Spleen (tissue), 11 donors: ENCODE data around the gene SHROOM4. TPM values are rescaled to one million over a fixed set of nuclear protein-coding genes. Genes with fewer than 3 reads are reported as not detected.

Source experiments
- DNase-seq: peaks from one replicate; pipeline ENCODE4 v3.0.0-alpha.2; 2020
- H3K27ac ChIP-seq, 8 donors: fragments of 200-600 bp; sonication (generic) in 7 of 8; 1 replicate in 4 of 8; 2 replicates in 4 of 8; pipeline versions ENCODE4 v1.5.0 to v1.8.0; 2016 to 2021; ENCODE audit warnings: inconsistent platforms in 4 of 8, mild to moderate bottlenecking in 4 of 8, moderate library complexity in 1 of 8
- H3K27me3 ChIP-seq, 7 donors: fragments of 200-600 bp; sonication (generic) in 6 of 7; replicated peaks in 1 of 7; 1 replicate in 4 of 7; 2 replicates in 3 of 7; pipeline versions ENCODE4 v1.5.0 to v1.8.0; 2016 to 2021; ENCODE audit warnings: inconsistent platforms in 3 of 7, mild to moderate bottlenecking in 1 of 7
- H3K36me3 ChIP-seq, 6 donors: fragments of 200-600 bp; sonication (generic) in 5 of 6; 1 replicate in 4 of 6; 2 replicates in 2 of 6; pipeline versions ENCODE4 v1.5.0 to v1.8.0; 2016 to 2021; ENCODE audit warnings: inconsistent platforms in 2 of 6
- H3K4me1 ChIP-seq, 6 donors: fragments of 200-600 bp; sonication (generic) in 5 of 6; 1 replicate in 3 of 6; 2 replicates in 3 of 6; pipeline versions ENCODE4 v1.5.0 to v1.8.0; 2016 to 2021; ENCODE audit warnings: inconsistent platforms in 3 of 6
- H3K4me3 ChIP-seq, 8 donors: fragments of 200-600 bp; sonication (generic) in 7 of 8; 1 replicate in 4 of 8; 2 replicates in 4 of 8; pipeline versions ENCODE4 v1.5.0 to v1.8.0; 2016 to 2021; ENCODE audit warnings: inconsistent platforms in 4 of 8, mild to moderate bottlenecking in 4 of 8, moderate library complexity in 2 of 8
- H3K9me3 ChIP-seq, 8 donors: fragments of 200-600 bp; sonication (generic) in 7 of 8; 1 replicate in 4 of 8; 2 replicates in 4 of 8; pipeline versions ENCODE4 v1.5.0 to v1.8.0; 2016 to 2021; ENCODE audit warnings: inconsistent platforms in 4 of 8
- POLR2A ChIP-seq, 3 donors: fragments of 450-650 bp; IDR thresholded peaks; one replicate each; pipeline ENCODE4 v1.5.1; 2017; ENCODE audit warnings: antibody characterized with exemption in 3 of 3, mild to moderate bottlenecking in 1 of 3
- POLR2AphosphoS5 ChIP-seq, 3 donors: sonication (generic); formaldehyde crosslinking; IDR thresholded peaks; one replicate each; pipeline ENCODE4 v1.5.1; 2017; ENCODE audit warnings: antibody characterized with exemption in 3 of 3
- WGBS, 5 donors: extraction: QIAGEN DNeasy Blood & Tissue Kit in 3 of 5; methylation state at CpG; one replicate each; pipeline versions ENCODE4 v1.1.5 to v1.1.7; 2013 to 2018; 5-methylcytosine and 5-hydroxymethylcytosine counted together
- intact Hi-C: fragments of 100-400 bp; cut with DNase I; formaldehyde crosslinking; loops from one replicate; pipeline ENCODE4 v1.15.0; 2023; ENCODE audit warnings: low total_unique reads
- polyA plus RNA-seq, 3 donors: library from polyadenylated mRNA; stranded (reverse); fragments of 200-250 nt; gene quantifications; one replicate each; pipeline ENCODE4 v1.2.1, GENCODE V29; 2013
- total RNA-seq, 7 donors: library from RNA; depleted of rRNA in 3 of 7; stranded (reverse); fragments of >200 nt in 3 of 7; fragmentation: NEBNext Ultra II Directional in 4 of 7; extraction: Animal tissue kit (Norgen Biotek cat#: 25700) in 4 of 7; gene quantifications; one replicate each; pipeline versions ENCODE4 v1.1.0 to v1.2.1, GENCODE V29; 2016 to 2021
- TF ChIP-seq, protein P1 (sequence below), 11 experiments: fragments of 200-600 bp in 7 of 11; fragments of 450-650 bp in 4 of 11; sonication (generic) in 4 of 11; IDR thresholded peaks in 8 of 11; conservative IDR thresholded peaks in 3 of 11; 1 replicate in 7 of 11; 2 replicates in 4 of 11; pipeline versions ENCODE4 v1.4.0 to v1.8.0; 2016 to 2021; ENCODE audit warnings: antibody characterized with exemption in 11 of 11, inconsistent platforms in 4 of 11, mild to moderate bottlenecking in 1 of 11
- donor health status: healthy with polysubstance abuse.
- donor health status: DM: no; HTN: no; CAD: no; lungs with moderate emphysema.
- donor health status: DM: no; HTN: no; CAD: no.
- donor health status: Bipolar disorder and iron deficiency.
- donor health status: healthy.
- donor health status: DM: no; HTN: no; CAD: no.
- donor health status: DM: yes; HTN: yes; CAD: no.

The SHROOM4 gene
- total and polyA plus RNA-seq, 10 donors: 0.24 to 4.4 (median 2.4) TPM

DNA sequence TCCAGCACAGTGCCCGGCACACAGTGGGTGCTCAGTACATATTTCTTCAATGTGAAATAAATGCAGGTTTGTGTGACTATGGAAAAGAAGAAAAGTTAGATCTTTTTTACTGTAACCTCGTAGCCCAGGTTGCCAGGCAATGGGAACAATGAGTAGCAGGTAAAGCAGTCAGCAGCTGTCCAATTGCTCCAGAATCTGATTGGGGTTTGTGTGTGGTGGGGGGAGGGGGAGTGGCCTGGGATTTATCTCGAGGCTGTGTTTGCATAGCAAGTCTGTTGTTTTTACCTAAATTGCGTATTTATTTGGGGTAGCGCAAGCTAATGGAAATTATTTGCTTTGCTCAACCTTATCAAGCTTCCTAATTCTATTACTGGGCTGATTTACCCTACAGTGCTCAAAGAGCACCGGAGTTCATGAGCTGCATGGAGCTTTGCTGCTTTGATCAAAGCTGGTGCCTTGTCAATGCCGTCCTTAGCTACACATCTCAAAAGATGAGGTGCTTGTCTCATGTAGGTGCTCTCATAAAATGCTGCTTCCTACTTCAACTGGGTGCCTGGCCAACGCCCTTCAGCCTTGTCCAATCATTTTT lies 198.3 kb downstream of the SHROOM4 start:
- no peak overlapping the region for H3K27ac ChIP-seq
- peaks cover 0 to 6% (median 0%) of the 10 kb centered on the region in 7 donors for H3K27me3 ChIP-seq
- H3K4me3 ChIP-seq: no peak overlapping the region
- H3K4me1 ChIP-seq: no peaks in the 10 kb centered on the region
- no peak for DNase-seq
- intact Hi-C loops: no loop called here
- 63 to 91% (median 80%) methylated on average over 8 of the region's 8 CpGs for WGBS, 5 donors
- H3K9me3 ChIP-seq: no peaks in the 10 kb centered on the region
- H3K36me3 ChIP-seq: no peaks in the 10 kb centered on the region
- no peak for TF ChIP-seq POLR2A (IDR thresholded peaks at IDR 0.05)
- TF ChIP-seq, protein P1, sequence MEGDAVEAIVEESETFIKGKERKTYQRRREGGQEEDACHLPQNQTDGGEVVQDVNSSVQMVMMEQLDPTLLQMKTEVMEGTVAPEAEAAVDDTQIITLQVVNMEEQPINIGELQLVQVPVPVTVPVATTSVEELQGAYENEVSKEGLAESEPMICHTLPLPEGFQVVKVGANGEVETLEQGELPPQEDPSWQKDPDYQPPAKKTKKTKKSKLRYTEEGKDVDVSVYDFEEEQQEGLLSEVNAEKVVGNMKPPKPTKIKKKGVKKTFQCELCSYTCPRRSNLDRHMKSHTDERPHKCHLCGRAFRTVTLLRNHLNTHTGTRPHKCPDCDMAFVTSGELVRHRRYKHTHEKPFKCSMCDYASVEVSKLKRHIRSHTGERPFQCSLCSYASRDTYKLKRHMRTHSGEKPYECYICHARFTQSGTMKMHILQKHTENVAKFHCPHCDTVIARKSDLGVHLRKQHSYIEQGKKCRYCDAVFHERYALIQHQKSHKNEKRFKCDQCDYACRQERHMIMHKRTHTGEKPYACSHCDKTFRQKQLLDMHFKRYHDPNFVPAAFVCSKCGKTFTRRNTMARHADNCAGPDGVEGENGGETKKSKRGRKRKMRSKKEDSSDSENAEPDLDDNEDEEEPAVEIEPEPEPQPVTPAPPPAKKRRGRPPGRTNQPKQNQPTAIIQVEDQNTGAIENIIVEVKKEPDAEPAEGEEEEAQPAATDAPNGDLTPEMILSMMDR (IDR thresholded peaks at IDR 0.05 in 8 of 11, conservative IDR thresholded peaks at IDR 0.05 in 3 of 11): no peak
- TF ChIP-seq POLR2AphosphoS5 (IDR thresholded peaks at IDR 0.05): no peak

DNA sequence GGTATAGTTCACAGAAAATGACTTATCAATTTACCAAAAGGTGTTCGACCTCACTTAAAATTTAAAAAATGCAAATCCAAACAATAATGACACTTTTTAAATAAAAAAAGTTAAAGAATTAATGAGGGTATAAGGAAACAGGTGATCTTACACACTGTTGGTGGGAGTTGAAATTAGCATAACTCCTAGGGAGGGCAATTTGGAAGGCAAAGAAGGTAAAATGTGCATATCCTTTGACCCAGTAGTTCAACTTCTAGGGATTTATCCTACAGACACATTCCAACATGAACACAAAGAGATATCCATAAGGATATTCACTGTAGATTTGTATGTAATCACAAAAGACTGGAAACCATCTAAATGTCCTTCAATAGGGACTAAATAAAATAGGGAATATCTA lies 199.5 kb downstream of the SHROOM4 start:
- WGBS, 5 donors: 42 to 100% (median 81%) methylated on average over 1 of the region's 1 CpG
- intact Hi-C loops: no loop called here
- TF ChIP-seq POLR2A (IDR thresholded peaks at IDR 0.05) (no peak), POLR2AphosphoS5 (IDR thresholded peaks at IDR 0.05) (no peak)
- TF ChIP-seq, protein P1 (IDR thresholded peaks at IDR 0.05 in 8 of 11, conservative IDR thresholded peaks at IDR 0.05 in 3 of 11): no peak
- Histone ChIP-seq H3K36me3 (no peaks in the 10 kb centered on the region), H3K9me3 (no peaks in the 10 kb centered on the region), H3K27ac (no peak overlapping the region), H3K4me1 (no peaks in the 10 kb centered on the region), H3K27me3 (peaks cover 0 to 4% (median 0%) of the 10 kb centered on the region in 7 donors), H3K4me3 (no peak overlapping the region)
- no peak for DNase-seq

DNA sequence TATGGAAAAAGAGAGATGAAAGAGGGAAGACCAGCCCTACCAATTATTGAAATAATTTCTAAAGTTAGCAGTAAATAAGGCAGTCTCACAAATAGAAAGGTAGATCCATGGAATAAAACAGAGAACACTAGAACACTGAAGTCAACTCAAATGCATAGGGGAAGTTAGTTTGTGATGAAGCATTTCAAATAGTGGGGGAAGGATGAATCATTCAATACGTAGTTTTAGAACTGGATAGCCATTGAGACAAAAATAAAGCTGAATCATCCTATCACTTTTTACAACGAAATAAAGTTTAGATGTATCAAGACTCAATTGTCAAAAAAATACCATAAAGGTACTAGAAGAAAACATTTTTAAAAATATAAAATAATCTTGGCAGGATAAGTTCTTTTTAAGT lies 200.1 kb downstream of the SHROOM4 start:
- Histone ChIP-seq H3K4me1 (no peaks in the 10 kb centered on the region), H3K27me3 (no peaks in the 10 kb centered on the region), H3K9me3 (no peaks in the 10 kb centered on the region), H3K4me3 (no peak overlapping the region), H3K36me3 (no peaks in the 10 kb centered on the region), H3K27ac (no peak overlapping the region)
- TF ChIP-seq POLR2A (IDR thresholded peaks at IDR 0.05): no peak
- no peak for TF ChIP-seq POLR2AphosphoS5 (IDR thresholded peaks at IDR 0.05)
- TF ChIP-seq, protein P1 (IDR thresholded peaks at IDR 0.05 in 8 of 11, conservative IDR thresholded peaks at IDR 0.05 in 3 of 11): no peak
- DNase-seq: no peak
- 35 to 67% (median 51%) methylated on average over 2 of the region's 2 CpGs for WGBS, 5 donors
- intact Hi-C loops: no loop called here

DNA sequence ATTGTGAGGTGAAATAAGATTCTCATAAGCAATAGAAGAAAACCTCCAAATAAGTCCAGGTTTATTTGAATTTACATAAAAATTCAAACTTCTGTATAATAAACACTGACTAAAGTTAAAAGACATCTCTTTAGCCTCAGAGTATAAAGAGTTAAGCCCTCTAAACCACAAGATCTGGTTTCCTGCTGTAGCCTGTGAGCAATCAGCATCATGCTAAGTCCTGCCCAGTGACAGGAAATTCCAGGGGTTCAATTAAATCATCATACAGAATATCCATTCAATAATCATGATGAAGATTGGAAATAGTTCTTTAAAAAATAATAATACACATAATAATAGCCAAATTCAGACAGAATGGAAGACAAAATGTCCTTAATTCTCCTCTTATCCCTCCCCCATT lies 204.2 kb downstream of the SHROOM4 start:
- TF ChIP-seq, protein P1 (IDR thresholded peaks at IDR 0.05 in 8 of 11, conservative IDR thresholded peaks at IDR 0.05 in 3 of 11): no peak
- no peak for TF ChIP-seq POLR2AphosphoS5 (IDR thresholded peaks at IDR 0.05)
- no peak for TF ChIP-seq POLR2A (IDR thresholded peaks at IDR 0.05)
- Histone ChIP-seq H3K9me3 (no peaks in the 10 kb centered on the region), H3K36me3 (no peaks in the 10 kb centered on the region), H3K4me3 (no peak overlapping the region), H3K27ac (no peak overlapping the region), H3K4me1 (no peaks in the 10 kb centered on the region), H3K27me3 (peaks cover 0 to 3% (median 0%) of the 10 kb centered on the region in 7 donors)
- intact Hi-C loops: no loop called here
- no peak for DNase-seq
